Activated naive CD8-positive, alpha-beta T cell treated with anti-CD3 and anti-CD28 coated beads for 36 hours (primary cell): ENCODE results near the gene CRYGC. TPM values are rescaled to one million over a fixed set of nuclear protein-coding genes. Genes with fewer than 3 reads are reported as not detected.
"Not testable (repeated sequence)": the region's sequence is repeated elsewhere in the genome, so short reads cannot be mapped to it uniquely, and the experiment has no call there.

Source experiments
- DNase-seq: peaks from one replicate; pipeline ENCODE4 v3.0.0; 2021
- H3K27ac Mint-ChIP-seq: one replicate; pipeline ENCODE4 v1.8.0; 2022; ENCODE audit warnings: mild to moderate bottlenecking, moderate library complexity, mixed read lengths
- H3K27me3 Mint-ChIP-seq: one replicate; pipeline ENCODE4 v1.8.0; 2022; ENCODE audit warnings: mild to moderate bottlenecking, mixed read lengths
- H3K36me3 Mint-ChIP-seq: one replicate; pipeline ENCODE4 v1.8.0; 2021; ENCODE audit warnings: mild to moderate bottlenecking, mixed read lengths
- H3K4me1 Mint-ChIP-seq: one replicate; pipeline ENCODE4 v1.8.0; 2021; ENCODE audit warnings: mixed read lengths
- H3K4me3 Mint-ChIP-seq: one replicate; pipeline ENCODE4 v1.8.0; 2022; ENCODE audit warnings: mild to moderate bottlenecking, moderate library complexity, mixed read lengths
- H3K9me3 Mint-ChIP-seq: one replicate; pipeline ENCODE4 v1.8.0; 2022; ENCODE audit warnings: mixed read lengths
- total RNA-seq, 2 experiments: library from RNA; stranded (reverse); gene quantifications; one replicate each; pipeline ENCODE4 v1.2.3, GENCODE V29; 2021

The CRYGC gene
- total RNA-seq, 2 experiments from 2014 or later = not detected

GRCh38 chr2:208122248-208122647 is 7.4 kb downstream of the CRYGC start:
- peaks cover 3% of the 10 kb centered on the region for H3K9me3 Mint-ChIP-seq
- no peaks in the 10 kb centered on the region for H3K36me3 Mint-ChIP-seq
- peaks cover 7% of the 10 kb centered on the region for H3K4me1 Mint-ChIP-seq
- peaks cover 33% of the 10 kb centered on the region for H3K27me3 Mint-ChIP-seq
- DNase-seq = no peak
- no peak overlapping the region for H3K27ac Mint-ChIP-seq
- H3K4me3 Mint-ChIP-seq = no peak overlapping the region

GRCh38 chr2:208118918-208119317 is 10.7 kb downstream of the CRYGC start:
- Mint-ChIP-seq H3K4me3 (no peak overlapping the region), H3K9me3 (no peaks in the 10 kb centered on the region), H3K27me3 (peaks cover 11% of the 10 kb centered on the region), H3K27ac (no peak overlapping the region), H3K4me1 (peaks cover 2% of the 10 kb centered on the region), H3K36me3 (no peaks in the 10 kb centered on the region)
- DNase-seq = no peak

GRCh38 chr2:208117390-208117789 is 12.2 kb downstream of the CRYGC start:
- not testable (repeated sequence) for H3K27me3 Mint-ChIP-seq, H3K27ac Mint-ChIP-seq, H3K4me3 Mint-ChIP-seq, H3K4me1 Mint-ChIP-seq, H3K9me3 Mint-ChIP-seq, DNase-seq, H3K36me3 Mint-ChIP-seq

- H3K9me3 Mint-ChIP-seq = no peaks in the 10 kb centered on the region
- H3K4me1 Mint-ChIP-seq = no peaks in the 10 kb centered on the region
- no peak overlapping the region for H3K27ac Mint-ChIP-seq
- no peaks in the 10 kb centered on the region for H3K36me3 Mint-ChIP-seq
- no peak overlapping the region for H3K4me3 Mint-ChIP-seq
- H3K27me3 Mint-ChIP-seq = peaks cover 6% of the 10 kb centered on the region
- DNase-seq = no peak
Observed at GRCh38 chr2:208112969-208113368, 16.7 kb downstream of the CRYGC start.

- not testable (repeated sequence) for DNase-seq, H3K4me1 Mint-ChIP-seq, H3K27ac Mint-ChIP-seq, H3K4me3 Mint-ChIP-seq, H3K36me3 Mint-ChIP-seq, H3K27me3 Mint-ChIP-seq, H3K9me3 Mint-ChIP-seq
Observed at GRCh38 chr2:208112273-208112745, 17.3 kb downstream of the CRYGC start.

GRCh38 chr2:208103616-208104015 is 26.0 kb downstream of the CRYGC start:
- no peaks in the 10 kb centered on the region for H3K36me3 Mint-ChIP-seq
- H3K27ac Mint-ChIP-seq = no peak overlapping the region
- DNase-seq = no peak
- H3K9me3 Mint-ChIP-seq = no peaks in the 10 kb centered on the region
- no peak overlapping the region for H3K4me3 Mint-ChIP-seq
- no peaks in the 10 kb centered on the region for H3K27me3 Mint-ChIP-seq
- H3K4me1 Mint-ChIP-seq = peaks cover 21% of the 10 kb centered on the region

- Mint-ChIP-seq H3K4me3 (no peak overlapping the region), H3K4me1 (peaks cover 21% of the 10 kb centered on the region), H3K36me3 (no peaks in the 10 kb centered on the region), H3K27me3 (no peaks in the 10 kb centered on the region), H3K27ac (no peak overlapping the region), H3K9me3 (no peaks in the 10 kb centered on the region)
- DNase-seq = no peak
Observed at GRCh38 chr2:208101716-208102631, 27.7 kb downstream of the CRYGC start.

- Mint-ChIP-seq H3K27ac (no peak overlapping the region), H3K36me3 (no peaks in the 10 kb centered on the region)
Observed at GRCh38 chr2:208099682-208100470, 29.8 kb downstream of the CRYGC start.

GRCh38 chr2:208098701-208099100 is 30.9 kb downstream of the CRYGC start:
- H3K4me3 Mint-ChIP-seq, DNase-seq, H3K9me3 Mint-ChIP-seq, H3K27me3 Mint-ChIP-seq, H3K36me3 Mint-ChIP-seq, H3K27ac Mint-ChIP-seq: not testable (repeated sequence)
- H3K4me1 Mint-ChIP-seq = peaks cover 21% of the 10 kb centered on the region

More at GRCh38 chr2:208099682-208100470, 29.8 kb downstream of the CRYGC start:
- H3K9me3 Mint-ChIP-seq = no peaks in the 10 kb centered on the region
- DNase-seq = no peak
- H3K4me3 Mint-ChIP-seq = no peak overlapping the region
- peaks cover 21% of the 10 kb centered on the region for H3K4me1 Mint-ChIP-seq
- H3K27me3 Mint-ChIP-seq = no peaks in the 10 kb centered on the region

GRCh38 chr2:208098267-208098666 is 31.4 kb downstream of the CRYGC start:
- Mint-ChIP-seq H3K36me3 (no peaks in the 10 kb centered on the region), H3K4me3 (no peak overlapping the region), H3K27me3 (no peaks in the 10 kb centered on the region), H3K4me1 (peaks cover 21% of the 10 kb centered on the region), H3K27ac (no peak overlapping the region), H3K9me3 (no peaks in the 10 kb centered on the region)
- no peak for DNase-seq

GRCh38 chr2:208097801-208098200 is 31.8 kb downstream of the CRYGC start:
- DNase-seq = no peak
- H3K27me3 Mint-ChIP-seq = no peaks in the 10 kb centered on the region
- H3K27ac Mint-ChIP-seq = no peak overlapping the region
- H3K4me1 Mint-ChIP-seq = peaks cover 21% of the 10 kb centered on the region
- no peaks in the 10 kb centered on the region for H3K36me3 Mint-ChIP-seq
- H3K4me3 Mint-ChIP-seq = no peak overlapping the region
- no peaks in the 10 kb centered on the region for H3K9me3 Mint-ChIP-seq

GRCh38 chr2:208097313-208097712 is 32.3 kb downstream of the CRYGC start:
- Mint-ChIP-seq H3K36me3 (no peaks in the 10 kb centered on the region), H3K4me1 (peaks cover 21% of the 10 kb centered on the region), H3K9me3 (no peaks in the 10 kb centered on the region), H3K4me3 (no peak overlapping the region), H3K27ac (no peak overlapping the region), H3K27me3 (no peaks in the 10 kb centered on the region)
- DNase-seq = no peak

- no peak for DNase-seq
- no peak overlapping the region for H3K27ac Mint-ChIP-seq
- no peaks in the 10 kb centered on the region for H3K9me3 Mint-ChIP-seq
- H3K36me3 Mint-ChIP-seq = no peaks in the 10 kb centered on the region
- H3K4me3 Mint-ChIP-seq = no peak overlapping the region
- H3K4me1 Mint-ChIP-seq = peaks cover 13% of the 10 kb centered on the region
- no peaks in the 10 kb centered on the region for H3K27me3 Mint-ChIP-seq
Observed at GRCh38 chr2:208096080-208096479, 33.5 kb downstream of the CRYGC start.

GRCh38 chr2:208093128-208093527 is 36.5 kb downstream of the CRYGC start:
- no peaks in the 10 kb centered on the region for H3K4me1 Mint-ChIP-seq

GRCh38 chr2:208092093-208092832 is 37.4 kb downstream of the CRYGC start:
- H3K4me3 Mint-ChIP-seq = no peak overlapping the region
- peaks cover 3% of the 10 kb centered on the region for H3K9me3 Mint-ChIP-seq
- DNase-seq = no peak
- H3K4me1 Mint-ChIP-seq = no peaks in the 10 kb centered on the region
- no peaks in the 10 kb centered on the region for H3K36me3 Mint-ChIP-seq
- no peaks in the 10 kb centered on the region for H3K27me3 Mint-ChIP-seq
- H3K27ac Mint-ChIP-seq = no peak overlapping the region

More at GRCh38 chr2:208093128-208093527, 36.5 kb downstream of the CRYGC start:
- Mint-ChIP-seq H3K36me3 (no peaks in the 10 kb centered on the region), H3K27me3 (no peaks in the 10 kb centered on the region), H3K4me3 (no peak overlapping the region), H3K9me3 (peaks cover 3% of the 10 kb centered on the region), H3K27ac (no peak overlapping the region)
- no peak for DNase-seq
